GM12878 (cell line): ENCODE measurements around the gene H19. TPM values are rescaled to one million over a fixed set of nuclear protein-coding genes. Genes with fewer than 3 reads are reported as not detected.

Experiments
- ATAC-seq: fragments of 200-7000 bp; cut with Tn5 transposase; 3 replicates; pipeline ENCODE4 v1.9.1; 2020; ENCODE audit warnings: mild to moderate bottlenecking, moderate library complexity
- BruUV-seq: library from RNA; stranded (reverse); fragments of 400-500 nt; replicated peaks from 2 replicates; lab custom pipeline; 2021; lab: Mats Ljungman, UMichigan
- CTCF ChIA-PET: fragments of 300-600 bp; sonication (Branson Sonifier 250); formaldehyde crosslinking; extraction: SDS; loops from one replicate; lab custom pipeline; 2021; ENCODE audit warnings: inconsistent platforms; lab: Yijun Ruan, JAX
- POLR2A ChIA-PET: fragments of 350-600 bp; formaldehyde crosslinking; extraction: SDS; loops from one replicate; lab custom pipeline; 2021; ENCODE audit warnings: inconsistent platforms; lab: Charles Lee
- RAD21 ChIA-PET: fragments of 300-600 bp; sonication (Branson Sonifier 250); formaldehyde crosslinking; loops from one replicate; lab custom pipeline; 2023; ENCODE audit warnings: antibody characterized with exemption; ENCODE audit not compliant: unreplicated experiment; lab: Charles Lee
- SMC1A ChIA-PET: fragments of 300-600 bp; sonication (Branson Sonifier 250); formaldehyde crosslinking; loops from one replicate; lab custom pipeline; 2023; ENCODE audit not compliant: unreplicated experiment, uncharacterized antibody; lab: Charles Lee
- DNase-seq: peaks from one replicate; pipeline ENCODE4 v3.0.0-alpha.2; 2011; ENCODE audit warnings: low read depth, low spot score
- FAIRE-seq: peaks from 3 replicates; lab custom pipeline; 2011; peaks lifted over from hg19 to GRCh38; lab: Jason Lieb, UNC
- H2AFZ ChIP-seq: 2 replicates; pipeline ENCODE4 v1.6.0; 2011; ENCODE audit warnings: low read depth, low read length, control low read depth; ENCODE audit not compliant: control insufficient read depth
- H3K27ac ChIP-seq: 2 replicates; pipeline ENCODE4 v1.5.1; 2011; ENCODE audit warnings: control low read depth; ENCODE audit not compliant: control insufficient read depth, insufficient read depth
- H3K27me3 ChIP-seq, 2 experiments: replicated peaks in 1 of 2; 2 replicates each; pipeline versions ENCODE4 v1.6.0 to v1.6.1; 2011; ENCODE audit warnings: low read length in 1 of 2; ENCODE audit not compliant: control insufficient read depth in 2 of 2, insufficient read depth in 2 of 2
- H3K36me3 ChIP-seq, 2 experiments: 2 replicates each; pipeline ENCODE4 v1.5.1; 2011; ENCODE audit warnings: low read length in 1 of 2; ENCODE audit not compliant: control insufficient read depth in 2 of 2, insufficient read depth in 2 of 2
- H3K4me1 ChIP-seq: 2 replicates; pipeline ENCODE4 v1.6.1; 2011; ENCODE audit warnings: mild to moderate bottlenecking, low read length, moderate library complexity, mixed read lengths; ENCODE audit not compliant: control insufficient read depth, insufficient read depth
- H3K4me2 ChIP-seq: 2 replicates; pipeline ENCODE4 v1.6.0; 2011; ENCODE audit warnings: control low read depth; ENCODE audit not compliant: control insufficient read depth, insufficient read depth
- H3K4me3 ChIP-seq: fragments of 200-600 bp; sonication (generic); 2 replicates; pipeline ENCODE4 v1.5.1; 2016
- H3K79me2 ChIP-seq: 2 replicates; pipeline ENCODE4 v1.6.0; 2011; ENCODE audit warnings: low read length; ENCODE audit not compliant: control insufficient read depth, insufficient read depth
- H3K9ac ChIP-seq: 2 replicates; pipeline ENCODE4 v1.8.0; 2011; ENCODE audit warnings: low read length, control low read depth, mixed read lengths; ENCODE audit not compliant: control insufficient read depth, insufficient read depth
- H3K9me3 ChIP-seq: replicated peaks from 3 replicates; pipeline ENCODE4 v1.5.1; 2011; ENCODE audit warnings: mild to moderate bottlenecking, low read length; ENCODE audit not compliant: control insufficient read depth, insufficient read depth
- H4K20me1 ChIP-seq: 2 replicates; pipeline ENCODE4 v1.6.0; 2011; ENCODE audit not compliant: control insufficient read depth, insufficient read depth
- BACH1 ChIP-seq: fragments of 450-650 bp; IDR thresholded peaks from 2 replicates; pipeline ENCODE4 v1.6.1; 2017; ENCODE audit warnings: mild to moderate bottlenecking, borderline replicate concordance
- MXI1 ChIP-seq: fragments of 150-350 bp; IDR thresholded peaks from 2 replicates; pipeline ENCODE4 v1.6.1; 2011; ENCODE audit warnings: low read depth, mild to moderate bottlenecking, inconsistent platforms, low read length, improper control_type of control experiment
- PAX5 ChIP-seq: IDR thresholded peaks from 2 replicates; pipeline ENCODE4 v1.6.1; 2011; ENCODE audit warnings: low read depth, low read length, borderline replicate concordance
- PAX8 ChIP-seq: fragments of 450-650 bp; IDR thresholded peaks from 2 replicates; pipeline ENCODE4 v1.6.1; 2017; ENCODE audit warnings: mild to moderate bottlenecking, moderate library complexity
- RB1 ChIP-seq: fragments of 450-650 bp; formaldehyde crosslinking; IDR thresholded peaks from 2 replicates; pipeline ENCODE4 v1.6.1; 2017; ENCODE audit warnings: mild to moderate bottlenecking, borderline replicate concordance
- RELB ChIP-seq: fragments of 450-650 bp; IDR thresholded peaks from 2 replicates; pipeline ENCODE4 v1.6.1; 2017; ENCODE audit warnings: low read depth, mild to moderate bottlenecking, moderate library complexity
- RFX5 ChIP-seq: IDR thresholded peaks from 2 replicates; pipeline ENCODE4 v1.6.1; 2011; ENCODE audit warnings: low read depth, low read length, improper control_type of control experiment
- SRF ChIP-seq, 2 experiments: IDR thresholded peaks; 2 replicates each; pipeline ENCODE4 v1.6.1; 2011; ENCODE audit warnings: low read depth in 2 of 2, low read length in 2 of 2, mild to moderate bottlenecking in 1 of 2, moderate library complexity in 1 of 2
- ZBTB11 ChIP-seq: fragments of 450-650 bp; formaldehyde crosslinking; IDR thresholded peaks from 2 replicates; pipeline ENCODE4 v1.5.0; 2022; ENCODE audit warnings: mild to moderate bottlenecking, missing genetic modification characterization
- ZNF384 ChIP-seq: IDR thresholded peaks from 2 replicates; pipeline ENCODE4 v1.6.1; 2012; ENCODE audit warnings: low read depth, mild to moderate bottlenecking, low read length, improper control_type of control experiment, borderline replicate concordance
- WGBS: methylation state at CpG from one replicate; pipeline ENCODE4 v1.1.6; 2016; ENCODE audit warnings: low lambda C conversion rate; ENCODE audit not compliant: insufficient replicate concordance, insufficient coverage; ENCODE audit errors: missing lambda C conversion rate; 5-methylcytosine and 5-hydroxymethylcytosine counted together
- in situ Hi-C: fragments of 300-500 bp; cut with MboI; formaldehyde crosslinking; loops from 9 replicates; pipeline ENCODE4 v1.14.3; 2018; ENCODE audit warnings: mixed read lengths
- intact Hi-C: fragments of 100-400 bp; cut with micrococcal nuclease; formaldehyde crosslinking; loops from one replicate; pipeline ENCODE4 v1.14.2; 2022; ENCODE audit not compliant: unreplicated experiment
- polyA plus RNA-seq, 11 experiments: library from polyadenylated mRNA; depleted of rRNA in 4 of 11; unstranded in 6 of 11; stranded (reverse) in 5 of 11; fragments of >200 nt; fragmentation: Nextera tagmentation in 4 of 11; fragmentation: Illumina TruSeq in 1 of 11; extraction: Ambion mirVana in 4 of 11; extraction: Trizol in 1 of 11; gene quantifications; 1 replicate in 1 of 11; 2 replicates in 10 of 11; pipeline versions ENCODE4 v1.2.1 to v1.2.3, GENCODE V29; 2011 to 2016; ENCODE audit warnings: inconsistent platforms in 2 of 11, missing spikeins in 2 of 11, low read depth in 1 of 11
- total RNA-seq, 4 experiments: library from RNA; depleted of rRNA in 3 of 4; stranded (reverse); fragments of >200 nt in 3 of 4; fragmentation: Illumina TruSeq in 1 of 4; extraction: Trizol in 1 of 4; gene quantifications; 2 replicates each; pipeline versions ENCODE4 v1.2.1 to v1.2.3, GENCODE V29; 2013 to 2021

The H19 gene
- total and polyA plus RNA-seq, 10 of the 15 experiments (the other 5 are each of a cell fraction or from before 2014, with no cell fraction given), result 0.04 to 1.2 (median 0.31) TPM; not detected in 6

GRCh38 chr11:1964955-1965354 is 32.7 kb downstream of the H19 start:
- no peak for ATAC-seq
- in situ Hi-C loops, result no loop called here
- CTCF ChIA-PET, result no interaction called here

More at GRCh38 chr11:1964955-1965354, 32.7 kb downstream of the H19 start:
- H3K36me3 ChIP-seq, result no peaks in the 10 kb centered on the region
- no peak for DNase-seq
- TF ChIP-seq MXI1, result no peak
- no peak for TF ChIP-seq RB1
- TF ChIP-seq PAX8, result no peak
- no peak for TF ChIP-seq RFX5
- no peak for TF ChIP-seq PAX5
- TF ChIP-seq ZBTB11 (CRISPR knock-in tag), result no peak
- TF ChIP-seq RELB, result no peak
- TF ChIP-seq SRF (IDR thresholded peaks at IDR 0.05; ENCODE audit: low read depth in 2 of 2, low read length in 2 of 2), result no peak
- TF ChIP-seq BACH1, result no peak
- TF ChIP-seq ZNF384, result no peak
- TF ChIP-seq, all 136 proteins: peak for 0
- no CpG with 5 or more reads among the region's 20 CpGs for WGBS
- Histone ChIP-seq H3K9ac (no peak overlapping the region), H3K27me3 (no peaks in the 10 kb centered on the region), H3K9me3 (no peaks in the 10 kb centered on the region), H3K4me2 (no peak overlapping the region), H2AFZ (no peak overlapping the region), H3K4me3 (no peak overlapping the region), H3K79me2 (no peaks in the 10 kb centered on the region), H3K27ac (no peak overlapping the region), H3K4me1 (no peaks in the 10 kb centered on the region), H4K20me1 (no peaks in the 10 kb centered on the region)
- BruUV-seq, result no TSS peak
- intact Hi-C loops, result no loop called here
- RAD21 ChIA-PET, result no interaction called here
- POLR2A ChIA-PET, result no interaction called here
- FAIRE-seq, result no peak
- SMC1A ChIA-PET, result no interaction called here
